Activated CD8-positive, alpha-beta memory T cell treated with anti-CD3 and anti-CD28 coated beads for 36 hours (primary cell): ENCODE measurements around the gene MCC. TPM values are rescaled to one million over a fixed set of nuclear protein-coding genes. Genes with fewer than 3 reads are reported as not detected.

ENCODE experiments used
- CTCF ChIA-PET: fragments of 350-600 bp; sonication (Branson Sonifier 250); formaldehyde crosslinking; loops from one replicate; lab custom pipeline; 2021; ENCODE audit warnings: antibody characterized with exemption; lab: Charles Lee
- POLR2A ChIA-PET: fragments of 350-600 bp; sonication (Branson Sonifier 250); formaldehyde crosslinking; loops from one replicate; lab custom pipeline; 2021; ENCODE audit warnings: antibody characterized with exemption; lab: Charles Lee
- total RNA-seq, 2 experiments: library from RNA; stranded (reverse); gene quantifications; one replicate each; pipeline ENCODE4 v1.2.3, GENCODE V29; 2021

MCC gene
- total RNA-seq, 2 experiments from 2014 or later = 4.8 to 4.9 TPM

DNA sequence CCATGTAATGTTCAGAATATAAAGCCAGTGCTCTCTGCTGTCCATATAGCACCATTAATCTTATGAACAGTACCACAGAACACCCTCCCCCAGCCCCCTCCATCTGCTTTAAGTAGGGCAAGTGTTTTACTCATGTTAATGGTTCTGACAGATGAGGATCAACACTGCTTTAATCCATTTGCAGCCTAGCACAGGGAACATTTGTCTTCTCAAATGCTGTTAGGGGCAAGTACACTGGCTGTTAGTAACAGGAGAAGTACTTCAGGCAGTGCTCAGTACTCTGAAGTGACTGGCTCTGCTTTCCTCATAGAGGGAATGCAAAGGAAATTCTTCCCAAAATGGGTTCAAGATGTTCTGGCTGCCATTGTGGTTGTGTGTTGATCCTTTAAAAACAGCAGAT is 309.1 kb downstream of the MCC start:
- CTCF ChIA-PET = no interaction called here

DNA sequence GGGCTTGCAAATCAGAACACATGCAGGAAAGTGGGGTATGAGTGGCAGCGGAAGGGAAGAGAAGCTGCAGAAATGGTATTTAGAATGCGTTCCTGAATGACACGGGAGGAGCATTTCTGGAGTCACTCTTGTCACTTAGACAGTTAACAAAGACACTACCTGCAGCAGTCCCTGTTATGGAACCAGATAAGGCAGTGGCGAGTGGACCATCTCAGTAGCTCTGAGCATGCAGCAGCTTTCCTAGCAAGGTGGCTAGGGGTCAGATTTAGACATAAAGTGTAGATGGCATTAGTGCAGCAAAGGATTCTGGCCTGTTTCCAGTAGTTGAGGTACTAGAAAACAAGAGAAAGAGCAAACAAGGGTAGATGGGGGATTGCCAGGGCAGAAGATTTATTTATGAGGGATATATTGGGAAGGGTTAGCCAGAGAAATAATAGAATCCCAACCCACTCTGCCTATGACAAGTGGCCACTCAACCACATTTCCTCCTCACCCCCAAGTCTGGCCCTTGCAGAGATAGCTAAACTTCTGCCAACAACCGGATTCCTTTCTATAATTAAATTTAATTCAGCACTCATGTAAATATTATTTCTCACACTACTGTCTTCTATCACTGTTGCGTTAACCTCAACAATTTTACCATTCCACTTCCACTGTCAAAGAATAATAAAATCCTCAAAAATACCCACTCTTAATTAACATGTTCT is 310.0 kb downstream of the MCC start:
- ChIA-PET CTCF (no interaction called here), POLR2A (no interaction called here)

More for the DNA sequence above, 309.1 kb downstream of the MCC start:
- POLR2A ChIA-PET = no interaction called here

DNA sequence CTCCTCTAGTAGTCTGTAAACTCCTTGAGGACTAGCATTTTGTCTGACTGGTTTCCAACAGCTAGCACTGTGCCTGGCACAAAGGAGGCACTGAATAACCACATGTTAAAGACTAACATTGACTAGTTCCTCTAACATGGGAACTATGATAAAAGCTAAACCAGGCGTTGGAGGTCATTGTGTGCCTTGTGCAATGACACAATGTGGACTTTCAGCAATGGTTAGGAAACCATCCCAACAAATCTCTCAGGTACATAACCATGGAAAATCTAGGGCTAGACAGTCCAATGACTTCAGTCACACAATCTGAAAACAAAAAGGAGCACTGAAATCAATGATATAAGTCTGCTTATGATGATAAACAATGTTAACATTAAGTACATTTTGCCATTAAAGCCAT is 311.0 kb downstream of the MCC start:
- POLR2A ChIA-PET = no interaction called here
- CTCF ChIA-PET = no interaction called here

DNA sequence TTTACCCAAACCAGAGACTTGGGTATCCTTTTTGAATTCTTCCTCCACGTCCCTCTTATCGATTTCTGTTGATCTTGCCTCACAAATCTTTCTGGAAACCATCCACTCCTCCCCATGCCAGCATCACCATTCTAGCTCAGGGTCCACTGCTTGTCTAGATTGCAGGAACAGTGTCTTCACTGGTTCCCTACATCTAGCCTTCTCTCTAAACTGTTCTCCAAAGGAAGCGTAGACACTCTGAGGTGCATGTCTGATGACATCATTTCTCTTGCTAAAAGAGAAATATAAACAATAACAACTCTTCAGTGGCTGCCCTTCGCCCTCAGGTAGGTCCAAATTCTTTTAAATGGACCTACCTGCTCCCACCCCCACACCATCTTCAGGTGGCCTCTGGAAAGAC is 311.5 kb downstream of the MCC start:
- ChIA-PET POLR2A (no interaction called here), CTCF (no interaction called here)

DNA sequence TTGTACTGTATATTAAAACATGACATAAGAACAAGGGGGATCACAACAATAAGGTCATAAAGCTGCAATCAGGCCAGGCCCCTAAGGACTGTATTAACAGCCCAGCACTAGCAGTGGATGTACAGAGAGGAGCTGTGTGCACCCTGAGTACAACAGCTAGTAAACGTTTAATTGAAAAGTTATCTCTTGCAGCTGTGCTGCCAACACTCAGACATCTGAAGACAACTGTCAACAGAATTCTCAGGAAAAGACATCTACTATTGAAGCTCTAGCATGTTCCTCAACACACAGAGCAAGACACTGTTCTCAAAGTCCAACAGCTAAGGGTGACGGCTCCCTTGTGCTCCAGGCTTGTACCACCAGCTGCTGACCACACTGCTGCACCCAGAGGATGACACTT is 312.1 kb downstream of the MCC start:
- CTCF ChIA-PET = no interaction called here
- POLR2A ChIA-PET = interaction anchor here (0.5 kb wide), 1 partner anchor 210 kb away, joined by 4 read pairs; no protein-coding TSS in a partner anchor

DNA sequence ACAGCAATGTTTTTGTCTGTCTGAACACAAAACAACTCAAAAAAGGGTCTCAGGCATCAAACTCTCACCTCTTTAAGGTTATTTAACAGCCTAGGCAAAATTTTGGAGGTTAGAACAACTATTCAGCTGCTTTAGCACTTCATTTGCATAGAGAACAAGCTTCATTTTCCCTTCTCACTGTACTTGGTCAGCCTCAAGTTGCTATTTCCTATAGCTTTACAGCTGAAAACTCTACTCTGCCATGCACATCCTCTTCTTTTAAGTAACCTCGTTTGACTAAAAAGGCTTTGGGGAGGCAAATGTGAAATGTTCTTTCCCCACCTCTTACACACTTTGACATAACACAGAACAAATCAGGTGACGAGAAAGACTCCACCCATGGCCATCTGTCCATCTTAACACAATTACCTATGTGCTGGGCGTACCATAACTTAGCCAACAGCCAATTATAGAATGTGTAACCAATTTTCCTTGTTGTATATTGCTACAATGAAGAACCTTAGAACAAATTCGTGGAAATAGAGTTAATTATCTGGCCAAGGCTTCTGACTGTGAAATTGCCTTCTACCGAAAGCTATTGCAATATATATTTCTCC is 315.9 kb downstream of the MCC start:
- ChIA-PET CTCF (interaction anchor here (0.7 kb wide), 1 partner anchor 122 kb away, joined by 3 read pairs; no protein-coding TSS in a partner anchor), POLR2A (no interaction called here)

DNA sequence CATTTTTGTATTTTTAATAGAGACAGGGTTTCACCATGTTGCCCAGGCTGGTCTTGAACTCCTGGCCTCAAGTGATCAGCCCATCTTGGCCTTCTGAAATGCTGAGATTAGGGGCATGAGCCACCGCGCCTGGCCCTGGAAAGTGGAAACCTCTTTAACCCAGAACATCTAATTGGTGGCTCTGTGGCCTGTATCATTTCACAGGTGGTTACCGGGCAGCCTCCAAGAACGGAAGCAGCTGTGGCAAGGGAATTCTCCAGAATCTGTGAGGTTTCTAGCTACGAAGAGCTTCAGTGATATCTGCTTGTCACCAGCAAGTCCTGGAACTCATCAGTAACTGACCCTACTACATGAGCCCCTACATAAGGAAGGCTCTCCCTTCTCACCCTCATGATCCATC is 316.7 kb downstream of the MCC start:
- ChIA-PET POLR2A (no interaction called here), CTCF (no interaction called here)

DNA sequence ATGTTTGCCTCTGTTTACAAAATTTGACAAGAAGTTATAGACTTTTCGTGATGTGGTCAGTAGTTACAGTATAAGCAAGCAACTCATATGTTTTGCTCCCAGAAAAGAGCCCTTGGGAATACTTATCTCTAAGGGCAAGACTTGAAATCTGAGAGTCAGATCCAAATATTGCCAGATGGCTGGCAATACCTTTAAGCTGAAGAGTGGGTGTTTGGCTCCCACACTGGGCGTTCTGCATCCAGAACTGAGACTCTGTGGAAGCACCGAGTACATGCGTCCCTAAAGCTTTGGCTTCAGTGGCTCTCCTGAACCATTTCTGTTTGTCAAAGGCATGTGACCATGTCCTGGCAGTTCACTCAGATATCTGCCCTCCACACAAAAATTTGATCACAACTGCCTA is 317.5 kb downstream of the MCC start:
- POLR2A ChIA-PET = no interaction called here
- CTCF ChIA-PET = no interaction called here

DNA sequence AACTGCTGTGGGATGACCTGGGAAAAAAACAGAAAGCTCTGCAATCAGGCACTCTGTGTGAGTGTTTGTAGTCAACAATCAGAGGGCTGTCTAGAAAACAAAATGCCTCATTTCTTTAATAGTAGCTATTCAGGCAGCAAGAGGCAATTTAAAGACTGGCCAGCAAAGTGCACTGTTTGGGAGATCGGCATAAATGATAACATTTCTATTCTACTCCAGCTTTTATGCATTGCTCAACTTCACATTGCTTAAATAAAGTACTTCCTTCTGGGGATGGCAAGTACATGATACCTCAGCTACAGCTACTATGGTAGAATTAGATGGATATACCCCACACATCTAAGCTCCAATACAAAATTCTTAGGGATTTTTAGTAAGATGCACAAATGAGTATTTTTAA is 318.5 kb downstream of the MCC start:
- ChIA-PET POLR2A (no interaction called here), CTCF (no interaction called here)

DNA sequence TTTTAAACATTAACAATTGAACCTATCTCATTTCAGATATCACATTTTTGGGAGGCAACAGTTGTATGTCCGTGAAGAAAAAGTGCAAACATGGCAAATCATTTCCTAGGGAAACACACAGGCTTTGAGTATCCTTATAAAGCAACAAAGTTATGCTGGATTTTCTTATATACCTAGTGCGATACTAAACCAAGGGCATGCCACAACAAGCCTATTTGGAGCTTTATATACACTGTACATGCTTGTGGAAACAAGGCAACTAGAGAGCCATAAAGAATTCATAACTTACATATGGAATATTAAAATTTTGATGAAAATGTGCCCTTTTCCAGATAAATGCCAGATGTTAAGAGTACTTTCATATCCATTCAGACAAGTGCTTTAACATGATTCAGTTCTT is 320.3 kb downstream of the MCC start:
- ChIA-PET POLR2A (no interaction called here), CTCF (no interaction called here)

DNA sequence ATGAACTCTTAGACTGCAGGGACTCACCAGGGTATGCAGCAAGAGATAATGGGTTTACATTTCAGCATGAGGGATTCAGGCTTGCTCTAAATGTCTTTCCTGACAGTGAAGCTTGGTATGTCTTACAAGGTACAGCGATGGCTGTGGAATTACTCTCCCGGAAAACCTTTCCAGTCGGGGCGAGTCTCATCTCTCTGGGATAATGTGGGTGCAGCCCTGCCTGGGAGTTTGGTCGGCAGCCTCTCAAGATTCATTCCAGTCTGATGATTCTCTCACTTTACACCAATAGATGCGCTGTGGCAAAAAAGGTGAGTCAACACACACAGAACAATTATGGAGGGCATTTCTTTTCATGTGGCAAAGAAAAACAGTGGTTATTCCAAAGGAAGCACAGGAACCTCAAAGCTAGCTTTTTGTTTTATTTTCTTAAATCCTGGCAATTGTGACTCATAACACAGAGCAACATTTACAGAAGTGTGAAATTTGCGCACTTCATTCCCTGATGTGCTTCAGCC is 321.3 kb downstream of the MCC start:
- ChIA-PET CTCF (no interaction called here), POLR2A (no interaction called here)

DNA sequence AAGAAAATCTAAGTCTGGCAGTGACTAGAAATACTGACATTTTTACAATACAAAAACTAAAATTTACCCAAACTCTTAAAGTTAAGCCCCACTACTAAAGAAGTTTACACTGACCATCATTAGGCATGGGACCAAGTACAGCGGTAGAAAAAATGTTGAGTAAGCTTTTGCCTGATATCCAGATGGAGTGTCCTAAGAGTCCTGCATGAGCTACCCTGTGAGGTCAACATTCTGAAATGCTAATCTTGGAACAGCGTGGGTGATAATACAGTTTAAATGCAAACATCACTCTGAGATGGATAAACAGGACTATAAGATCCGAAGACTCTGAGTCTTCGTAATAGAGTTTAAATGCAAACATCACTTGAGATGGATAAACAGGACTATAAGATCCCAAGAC is 322.0 kb downstream of the MCC start:
- ChIA-PET CTCF (no interaction called here), POLR2A (no interaction called here)

DNA sequence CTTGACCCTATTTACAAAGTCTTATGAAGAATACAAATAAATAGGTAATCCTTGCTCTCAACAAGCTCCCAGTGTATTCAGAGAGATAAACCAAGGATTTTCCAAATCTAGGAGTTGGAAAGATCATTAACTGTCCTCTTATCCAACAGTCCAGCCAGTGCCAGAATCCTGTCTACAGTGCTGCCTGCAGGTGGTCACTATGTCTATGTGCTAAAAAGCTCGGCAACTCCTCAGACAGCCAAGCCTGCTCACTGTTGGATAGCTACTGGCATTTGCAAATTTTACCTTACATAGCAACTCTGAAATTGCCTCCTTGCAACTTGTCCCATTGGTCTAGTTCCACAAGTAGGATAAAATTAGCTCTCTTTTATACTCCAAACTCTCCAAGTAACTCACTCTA is 324.2 kb downstream of the MCC start:
- ChIA-PET CTCF (no interaction called here), POLR2A (no interaction called here)

DNA sequence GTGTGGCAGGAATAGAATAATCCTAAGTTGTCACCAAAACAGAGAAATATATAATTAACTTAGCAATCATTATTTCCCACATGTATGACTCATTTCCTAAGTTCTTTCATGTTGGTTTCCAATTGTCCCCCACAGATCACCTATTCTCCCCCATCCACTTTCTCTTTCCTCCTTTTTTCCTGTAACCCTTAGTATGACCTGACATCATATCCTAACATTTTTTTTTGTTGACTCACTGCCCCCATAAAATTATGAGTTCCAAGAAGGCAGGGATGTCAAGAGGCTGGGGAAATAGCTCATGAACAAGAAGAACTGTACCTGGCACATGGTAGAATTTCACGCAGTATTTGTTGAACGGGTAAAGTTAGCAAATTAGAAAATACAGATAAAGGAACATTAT is 324.9 kb downstream of the MCC start:
- POLR2A ChIA-PET = no interaction called here
- CTCF ChIA-PET = no interaction called here

DNA sequence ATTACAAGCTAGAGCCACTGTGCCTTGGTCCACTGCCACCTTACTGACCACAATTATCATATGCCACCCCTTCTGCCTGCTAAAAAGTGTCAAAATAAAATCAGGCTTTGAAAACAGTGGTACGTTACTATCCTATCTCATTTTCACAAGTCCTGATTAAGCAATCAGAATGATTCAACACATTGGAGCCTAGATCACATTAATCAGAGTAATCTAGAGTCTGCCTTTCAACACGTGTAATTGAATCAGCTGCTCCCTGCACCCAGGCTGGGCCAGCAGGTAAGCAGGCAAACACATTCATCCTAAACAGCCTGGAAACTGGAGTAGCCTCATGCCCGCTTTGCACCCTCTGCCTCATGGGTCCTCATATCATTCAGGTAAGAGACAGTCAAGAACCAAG is 325.5 kb downstream of the MCC start:
- POLR2A ChIA-PET = no interaction called here
- CTCF ChIA-PET = no interaction called here

DNA sequence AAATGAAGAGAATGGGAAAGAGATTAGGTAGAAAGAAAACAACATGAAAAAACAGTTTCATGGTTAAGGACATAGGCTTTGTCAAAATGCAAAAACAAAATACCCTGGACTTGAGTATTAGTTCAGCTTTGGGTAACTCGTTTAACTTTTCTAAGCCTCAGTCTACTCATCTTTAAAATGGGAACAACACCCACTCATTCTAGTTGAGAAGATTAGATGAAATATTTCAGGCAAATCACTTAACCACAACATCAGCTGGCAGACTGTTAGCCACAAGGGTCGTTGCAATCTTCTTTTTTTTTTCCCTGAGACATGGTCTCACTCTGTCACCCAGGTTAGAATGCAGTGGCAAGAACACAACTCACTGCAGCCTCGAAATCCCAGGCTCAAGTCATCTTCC is 326.0 kb downstream of the MCC start:
- ChIA-PET POLR2A (no interaction called here), CTCF (no interaction called here)

DNA sequence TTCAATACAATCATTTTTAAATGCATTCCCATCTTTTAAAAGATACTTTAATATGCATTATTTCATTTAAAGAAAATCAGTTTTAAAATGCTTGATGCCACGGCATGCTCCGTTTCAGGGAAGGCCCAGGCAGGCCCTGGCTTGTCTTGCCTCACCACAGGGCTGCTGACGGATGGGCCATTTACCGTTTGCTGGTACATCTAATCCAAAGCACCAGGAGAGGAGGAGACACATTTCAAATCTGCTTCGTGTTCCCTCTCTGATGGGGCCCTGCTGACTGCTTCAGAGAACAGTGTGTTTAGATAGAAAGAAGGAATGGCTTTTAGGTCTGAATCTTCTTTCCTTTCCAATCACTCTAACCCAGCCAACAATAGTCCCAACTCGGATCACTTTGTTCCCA is 326.4 kb downstream of the MCC start:
- POLR2A ChIA-PET = no interaction called here
- CTCF ChIA-PET = no interaction called here

DNA sequence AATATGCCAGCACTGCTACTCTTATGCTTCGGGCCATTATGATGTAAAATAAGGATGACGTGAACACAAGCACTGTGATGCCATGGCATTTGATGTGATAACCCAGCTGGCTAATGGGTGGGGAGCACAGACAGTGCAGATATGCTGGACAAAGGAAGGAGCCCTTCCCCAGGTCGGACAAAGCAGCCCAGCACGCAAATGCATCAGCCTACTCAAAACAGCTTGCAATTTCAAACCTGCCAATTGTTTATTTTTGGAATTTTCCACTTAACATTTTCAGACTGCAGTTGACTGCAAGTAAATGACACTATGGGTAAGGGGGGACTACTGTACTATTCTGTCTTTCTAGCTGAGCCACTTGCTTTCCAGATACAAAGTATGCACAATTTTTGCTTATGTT is 330.4 kb downstream of the MCC start:
- CTCF ChIA-PET = no interaction called here
- POLR2A ChIA-PET = no interaction called here

DNA sequence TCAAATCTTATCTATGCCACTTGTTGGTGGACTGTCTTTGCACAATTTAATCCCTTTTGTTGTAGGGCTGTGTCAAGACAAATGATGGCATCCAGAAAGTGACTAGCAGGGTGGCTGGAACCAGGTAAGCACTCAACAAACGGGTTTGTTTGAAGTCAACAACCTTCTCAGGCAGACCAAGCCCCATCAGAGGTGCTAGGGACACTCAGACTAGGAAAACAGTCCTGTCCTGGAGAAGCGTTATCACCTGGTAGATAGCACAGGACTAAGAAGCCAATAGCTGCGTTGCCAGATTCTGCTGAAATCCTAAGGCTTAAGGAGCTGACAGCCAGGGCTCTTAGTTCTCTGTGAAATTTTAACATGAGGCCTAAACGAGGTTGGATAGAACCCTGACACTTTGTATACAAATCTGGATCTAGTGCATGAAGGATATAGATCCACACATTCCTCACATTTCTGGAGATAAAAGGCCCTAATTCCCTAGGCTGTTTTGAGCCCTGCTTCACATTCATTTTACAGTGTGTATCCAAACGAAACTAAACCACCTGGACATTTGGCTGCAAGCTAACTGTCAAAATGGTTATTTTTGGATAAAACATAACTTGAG is 331.9 kb downstream of the MCC start:
- ChIA-PET CTCF (no interaction called here), POLR2A (no interaction called here)

DNA sequence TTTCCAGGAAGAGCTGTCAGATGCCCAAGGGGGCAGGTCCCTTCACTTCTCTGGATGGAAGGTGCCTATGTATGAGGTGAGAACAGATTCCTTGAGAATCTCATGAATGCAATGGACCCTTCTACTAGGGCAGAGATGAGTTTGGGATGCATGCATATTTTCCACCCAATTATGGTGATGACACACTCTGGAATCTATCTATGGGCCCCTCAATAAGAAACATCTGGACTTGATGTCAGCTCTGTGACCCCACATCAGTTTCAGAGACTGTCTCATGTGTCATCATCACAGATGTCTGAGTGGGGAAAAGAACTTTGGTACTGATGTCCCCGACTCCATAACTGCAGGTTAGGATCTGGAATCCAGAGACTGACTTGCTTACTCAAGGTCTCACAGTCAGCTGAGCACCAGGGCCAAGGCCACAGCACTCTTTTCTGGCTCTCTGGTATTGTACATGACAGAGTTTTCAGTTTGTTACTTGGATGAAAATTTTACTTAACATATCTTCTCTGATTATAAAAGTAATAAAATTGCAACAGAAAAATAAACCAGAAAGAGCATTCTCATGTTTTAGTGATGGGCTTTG is 334.6 kb downstream of the MCC start:
- POLR2A ChIA-PET = no interaction called here
- CTCF ChIA-PET = no interaction called here

DNA sequence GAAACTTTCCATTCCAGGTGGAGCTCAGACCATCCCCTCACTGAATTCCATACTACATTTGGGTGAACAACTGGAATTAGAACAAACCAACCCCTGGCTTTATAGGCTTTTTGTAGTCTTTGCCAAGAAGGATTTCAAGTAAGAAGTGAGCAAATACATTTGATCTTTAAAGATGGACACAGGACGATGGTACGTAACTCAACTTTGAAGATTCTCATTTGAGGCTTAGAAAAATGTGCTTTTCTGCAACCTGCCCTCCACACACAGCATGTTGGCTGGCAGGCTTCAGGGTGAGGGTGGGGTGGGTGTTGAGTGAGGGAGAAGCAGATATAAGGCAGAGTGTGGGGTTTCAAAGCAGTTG is 335.9 kb downstream of the MCC start:
- ChIA-PET POLR2A (no interaction called here), CTCF (interaction anchor here (0.7 kb wide), 1 partner anchor 142 kb away, joined by 4 read pairs; no protein-coding TSS in a partner anchor)
